Measurements from ENCODE around the gene MUC5B.

MUC5B gene

DNA sequence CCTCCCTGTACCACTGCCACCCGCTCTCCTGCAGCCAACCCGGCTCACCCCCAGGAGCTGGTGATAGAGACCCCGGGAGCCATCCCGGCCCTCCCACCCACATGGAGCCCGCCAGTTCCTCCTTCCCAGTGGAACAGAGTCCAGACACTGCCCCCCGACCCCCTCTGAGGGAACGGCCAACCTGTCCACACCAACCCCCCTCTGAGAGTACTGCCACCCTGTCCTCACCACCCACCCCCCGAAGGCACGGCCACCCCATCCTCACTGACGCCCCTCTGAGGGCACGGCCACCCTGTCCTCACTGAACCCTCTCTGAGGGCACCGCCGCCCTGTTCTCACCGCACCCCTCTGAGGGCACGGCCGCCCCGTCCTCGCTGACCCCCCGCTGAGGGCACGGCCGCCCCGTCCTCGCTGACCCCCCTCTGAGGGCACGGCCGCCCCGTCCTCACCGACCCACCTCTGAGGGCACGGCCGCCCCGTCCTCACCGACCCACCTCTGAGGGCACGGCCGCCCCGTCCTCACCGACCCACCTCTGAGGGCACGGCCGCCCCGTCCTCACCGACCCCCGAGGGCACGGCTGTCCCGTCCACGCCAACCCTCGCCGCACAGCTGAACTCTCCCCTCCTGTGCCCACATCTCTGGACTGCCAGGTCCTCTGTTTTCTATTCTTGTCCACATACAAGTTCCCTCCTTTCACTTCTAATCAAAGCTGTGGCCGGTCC lies 68.6 kb downstream of the MUC5B start:
- no peak for DNase-seq

DNA sequence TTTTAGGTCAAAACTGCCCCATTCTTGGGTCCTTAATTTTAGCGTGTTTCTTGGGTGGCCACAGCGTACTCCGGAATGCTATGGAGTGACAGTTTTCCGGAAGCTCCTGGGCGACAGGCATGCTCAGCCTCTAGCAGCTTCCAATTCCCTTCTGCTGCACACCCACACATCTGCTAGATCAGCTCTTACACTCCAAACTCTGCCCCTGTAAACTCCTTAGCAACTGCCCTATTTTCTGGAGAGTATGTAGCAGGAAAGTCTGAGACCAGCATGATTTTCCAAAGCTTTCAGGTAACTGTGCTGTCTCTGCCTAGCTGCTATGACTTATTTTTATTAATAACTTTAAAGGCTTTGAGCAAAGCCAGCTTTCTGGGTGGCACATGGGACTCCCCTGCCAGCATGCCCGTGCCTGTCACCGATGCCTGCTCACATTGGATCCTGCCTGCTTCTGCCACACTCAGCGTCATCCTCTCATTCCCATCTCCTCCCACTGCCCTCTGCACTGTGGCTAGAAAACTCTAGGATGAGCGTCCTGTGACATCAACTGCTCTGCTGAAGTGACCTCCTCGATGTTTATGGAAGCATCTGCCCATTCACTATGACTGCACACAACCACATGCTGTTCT lies 69.3 kb downstream of the MUC5B start:
- no peak for DNase-seq

DNA sequence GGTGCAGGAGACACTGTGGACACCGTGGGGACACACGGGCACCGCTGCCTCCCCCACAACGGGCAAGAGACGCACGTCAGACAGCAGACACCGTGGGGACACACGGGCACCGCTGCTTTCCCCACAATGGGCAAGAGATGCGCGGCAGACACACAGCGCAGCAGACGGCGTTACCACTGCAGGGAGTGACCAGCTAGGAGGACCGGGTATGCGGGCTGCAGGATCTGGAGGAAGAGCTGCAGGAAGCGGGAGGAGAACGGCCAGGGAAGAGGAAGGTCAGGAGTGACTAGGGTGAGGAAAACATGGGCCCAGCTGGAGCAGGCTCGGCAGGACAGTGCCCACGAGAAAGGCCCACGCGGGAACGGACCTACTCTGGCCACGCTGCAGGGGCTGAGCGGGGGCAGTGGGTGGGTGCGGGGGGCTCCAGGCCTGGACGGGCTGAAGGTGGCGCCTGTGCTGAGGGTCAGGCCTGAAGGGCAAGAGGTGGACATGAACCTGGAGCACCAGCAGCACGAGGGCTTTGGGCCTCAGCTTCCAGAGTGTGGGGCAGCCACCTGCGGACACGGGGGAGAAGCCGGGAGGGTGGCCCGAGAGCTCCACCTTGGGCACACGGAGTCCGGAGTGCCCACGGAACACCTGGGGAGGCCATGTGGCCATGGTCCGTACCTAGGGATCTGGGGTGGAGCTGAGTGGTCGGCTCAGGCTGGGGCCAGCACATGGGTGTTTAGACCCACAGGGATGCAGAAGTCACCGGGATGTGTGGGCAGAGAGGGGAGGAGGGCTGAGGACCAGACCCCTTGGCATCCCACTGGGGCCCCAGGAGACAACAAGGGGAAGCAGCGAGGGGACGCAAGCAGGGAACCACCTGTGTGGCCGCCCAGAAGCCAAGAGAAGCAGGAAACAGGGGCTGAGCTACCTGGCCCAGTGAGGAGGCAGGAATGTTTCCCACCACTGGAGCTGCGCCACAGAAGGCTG lies 70.1 kb downstream of the MUC5B start:
- DNase-seq = no peak

GRCh38 chr11:1293619-1294015 lies 70.8 kb downstream of the MUC5B start:
- DNase-seq = no peak

DNA sequence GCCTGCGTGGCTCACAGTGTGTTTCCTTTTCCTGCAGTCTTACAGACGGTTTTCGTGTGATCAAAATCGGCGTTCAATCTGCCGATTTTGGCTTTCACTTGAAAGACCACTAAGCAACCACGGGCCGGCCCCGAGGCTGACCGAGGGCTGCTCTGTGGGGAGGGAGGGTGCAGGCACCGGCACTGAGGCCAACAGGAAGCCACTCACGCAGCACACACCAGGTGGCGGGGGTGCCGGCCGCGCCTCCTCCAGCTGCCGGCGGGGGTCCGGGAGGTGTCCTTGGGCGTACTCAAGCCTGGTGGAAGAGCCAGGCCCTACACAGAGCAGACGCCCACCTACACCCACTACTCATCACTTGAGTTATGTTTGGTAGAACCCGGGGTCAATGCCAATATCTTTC lies 72.2 kb downstream of the MUC5B start:
- DNase-seq = no peak

DNA sequence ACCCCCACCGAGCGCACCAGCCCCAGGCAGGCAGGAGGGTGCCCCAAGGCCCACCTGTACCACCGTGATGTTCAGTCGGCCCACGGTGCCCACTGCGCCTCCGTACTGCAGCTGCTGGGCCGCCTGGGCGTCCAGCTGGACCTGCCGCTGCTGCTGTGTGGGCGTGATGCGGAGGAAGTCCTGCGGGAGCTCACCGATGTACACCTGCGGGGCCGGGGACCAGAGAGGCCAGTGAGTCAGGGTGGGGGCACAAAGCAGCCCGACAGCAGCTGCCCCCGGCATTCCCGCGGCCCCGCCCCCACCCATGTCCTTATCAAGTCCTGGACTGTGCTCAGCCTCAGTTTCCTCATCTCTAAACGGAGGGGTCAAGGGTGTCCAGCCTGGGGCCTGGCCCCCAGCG lies 72.7 kb downstream of the MUC5B start:
- DNase-seq = no peak

DNA sequence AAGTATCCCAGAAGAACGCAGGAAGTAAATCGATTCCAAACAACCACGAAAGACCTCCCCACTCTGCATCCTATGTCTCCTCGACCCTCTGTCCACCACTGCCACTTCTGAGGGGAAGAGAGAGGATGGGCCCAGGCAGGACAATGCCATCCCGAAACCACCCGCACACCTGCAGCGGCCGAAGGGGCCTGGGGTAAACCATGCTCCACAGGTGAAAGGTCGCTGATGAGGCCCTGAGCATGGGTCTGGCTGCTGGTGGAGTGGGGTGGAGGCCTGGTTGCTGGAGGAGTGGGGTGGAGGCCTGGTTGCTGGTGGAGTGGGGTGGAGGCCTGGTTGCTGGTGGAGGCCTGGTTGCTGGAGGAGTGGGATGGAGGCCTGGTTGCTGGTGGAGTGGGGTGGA lies 73.4 kb downstream of the MUC5B start:
- no peak for DNase-seq

DNA sequence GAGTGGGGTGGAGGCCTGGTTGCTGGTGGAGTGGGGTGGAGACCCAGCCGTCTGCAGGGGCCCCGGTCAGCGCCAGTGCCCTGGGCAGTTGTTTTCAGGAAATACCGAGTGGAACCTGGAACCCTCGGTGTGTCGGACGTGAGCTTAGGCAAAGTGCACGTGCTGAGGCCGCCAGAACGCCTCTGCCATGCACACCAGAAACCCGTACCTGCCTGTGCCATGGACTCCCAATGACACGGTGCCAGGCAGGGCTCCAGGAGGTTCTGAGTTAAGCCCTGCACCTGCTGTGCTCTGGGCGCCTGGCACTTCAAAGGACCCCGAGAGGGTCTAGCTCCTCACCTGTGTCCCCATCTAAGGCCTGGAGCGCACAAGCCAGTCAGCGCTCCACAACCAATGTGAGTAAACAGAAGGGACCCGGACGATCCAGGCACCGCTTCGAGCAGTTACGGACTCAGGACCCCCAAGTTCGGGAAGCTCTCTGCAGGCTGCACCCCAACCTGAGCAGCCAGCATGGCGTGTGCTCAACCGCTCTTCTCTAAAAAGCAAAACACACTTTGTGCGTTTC lies 74.2 kb downstream of the MUC5B start:
- no peak for DNase-seq

GRCh38 chr11:1297576-1298473 lies 75.0 kb downstream of the MUC5B start:
- DNase-seq = no peak

DNA sequence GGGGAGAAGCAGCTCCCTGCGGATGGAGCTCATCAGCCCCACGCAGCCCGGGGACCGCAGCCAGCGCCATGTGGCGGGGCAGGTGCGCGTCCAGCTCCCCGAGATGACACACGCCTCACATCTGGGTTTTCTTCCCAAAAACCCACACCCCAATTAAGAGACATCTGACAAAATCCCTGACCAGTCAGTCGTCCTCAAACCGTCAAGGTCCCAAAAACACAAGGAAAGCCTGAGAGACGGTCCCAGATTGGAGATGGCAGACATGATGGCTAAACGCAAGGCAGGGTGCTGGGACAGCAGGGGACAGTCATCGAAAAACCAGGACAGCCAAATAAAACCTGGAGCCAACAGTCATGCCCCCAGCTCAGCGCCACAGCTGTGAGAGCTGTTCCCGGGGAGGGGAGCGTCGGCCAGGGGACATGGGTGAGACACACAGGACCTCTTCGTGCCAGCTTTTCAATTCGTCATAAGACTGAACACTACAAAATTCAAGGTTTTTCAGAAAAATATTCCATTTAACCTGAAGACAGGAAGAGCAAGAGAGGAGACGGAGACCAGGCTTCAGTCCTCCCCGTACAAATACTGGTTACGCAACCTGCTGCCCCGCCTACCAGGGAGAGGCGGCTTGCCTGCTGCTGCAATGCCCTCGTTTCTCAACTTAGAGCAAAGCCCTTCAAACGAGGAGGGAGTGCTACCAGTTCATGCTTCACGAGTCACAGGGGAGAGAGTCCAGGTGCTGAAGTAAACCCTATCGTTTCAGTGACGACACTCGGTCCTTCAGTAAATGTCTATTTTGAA lies 76.0 kb downstream of the MUC5B start:
- DNase-seq = no peak

DNA sequence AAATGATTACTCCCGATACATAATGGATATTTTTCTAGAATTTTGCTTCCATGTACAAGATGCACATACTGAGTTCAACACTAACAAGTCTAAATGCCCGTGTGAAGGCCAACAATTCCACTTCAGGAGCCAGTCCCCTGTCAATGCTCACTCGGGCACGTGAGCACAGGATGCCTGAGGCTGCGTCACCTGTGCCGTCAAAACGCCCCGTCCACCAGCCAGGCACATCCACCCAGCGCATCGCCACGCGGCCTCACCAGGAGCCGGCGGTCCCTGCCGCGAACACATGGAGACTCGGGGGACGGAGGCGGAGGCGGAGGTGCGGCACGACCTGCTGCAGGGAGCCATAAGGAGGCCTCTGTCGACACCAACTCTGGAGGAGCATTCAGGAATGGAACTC lies 76.8 kb downstream of the MUC5B start:
- no peak for DNase-seq

GRCh38 chr11:1300121-1300520 lies 77.3 kb downstream of the MUC5B start:
- DNase-seq = no peak

- no peak for DNase-seq
Measured at GRCh38 chr11:1300569-1301187, 77.8 kb downstream of the MUC5B start.

DNA sequence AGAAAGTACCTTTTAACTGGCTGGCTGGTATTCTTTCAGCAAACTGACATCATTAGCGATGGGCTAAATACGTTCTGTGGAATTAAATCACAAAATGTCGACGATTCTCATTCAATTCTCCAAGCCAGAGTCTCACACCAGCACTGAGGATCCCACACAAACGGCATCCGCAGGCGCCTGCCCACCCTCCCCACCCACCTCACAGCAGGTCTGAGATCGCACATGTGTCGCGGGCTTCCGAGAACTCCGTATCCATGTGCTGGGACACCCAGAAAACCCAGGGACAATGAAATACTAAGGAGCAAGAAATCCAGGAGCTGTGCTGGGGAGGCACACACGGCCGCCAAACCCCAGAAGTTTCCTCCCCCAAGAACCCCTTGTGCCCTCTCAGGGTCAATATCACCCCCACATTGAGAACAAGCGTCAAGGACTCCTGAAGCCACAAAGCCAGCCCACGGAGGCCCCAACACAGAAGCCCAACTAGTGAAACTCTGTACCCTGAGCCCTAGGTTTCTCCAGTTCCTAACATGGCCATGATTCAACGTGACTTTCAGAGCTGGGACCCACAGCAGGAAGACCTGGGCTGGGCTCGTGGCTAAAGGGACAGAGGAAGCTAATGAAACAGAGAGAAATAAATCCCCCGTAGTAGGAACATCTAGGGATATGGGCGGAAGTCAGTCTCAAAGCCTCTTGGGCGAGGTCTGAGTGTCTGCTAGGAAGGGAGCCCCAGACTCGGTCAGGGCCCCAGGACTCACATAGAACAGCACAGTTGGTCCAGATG lies 78.5 kb downstream of the MUC5B start:
- no peak for DNase-seq

GRCh38 chr11:1302041-1302460 lies 79.2 kb downstream of the MUC5B start:
- DNase-seq = no peak

DNA sequence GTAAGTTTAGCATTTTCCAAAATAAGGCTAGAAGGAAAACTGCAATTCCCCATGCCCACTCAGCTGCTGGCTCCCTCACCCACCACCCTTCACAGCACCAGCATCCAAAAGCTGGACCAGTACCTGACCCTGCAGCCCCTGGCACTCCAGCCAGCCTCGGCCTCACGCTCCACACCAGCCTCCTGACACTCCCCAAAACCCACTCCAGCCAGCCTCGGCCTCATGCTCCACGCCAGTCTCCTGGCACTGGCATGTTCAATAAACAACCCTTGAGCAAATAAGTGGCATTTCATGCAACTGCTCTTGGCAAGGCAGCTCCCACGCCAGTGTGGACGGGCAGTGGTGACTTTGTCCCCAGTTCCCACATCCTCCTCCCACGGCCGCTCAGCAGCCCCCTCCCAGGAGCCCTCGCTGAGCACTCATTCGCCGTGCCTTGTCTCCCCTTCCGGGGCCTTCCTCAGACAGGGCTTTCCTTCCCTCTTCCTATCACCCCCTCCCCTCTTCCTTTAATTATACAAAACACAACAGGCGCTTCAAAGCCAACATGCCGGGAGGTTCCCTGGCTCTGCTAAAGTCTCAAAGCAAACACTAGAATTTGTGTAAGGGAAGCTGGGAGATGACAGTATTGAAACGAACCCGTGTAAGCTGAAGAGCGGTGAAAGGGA lies 79.7 kb downstream of the MUC5B start:
- no peak for DNase-seq

DNA sequence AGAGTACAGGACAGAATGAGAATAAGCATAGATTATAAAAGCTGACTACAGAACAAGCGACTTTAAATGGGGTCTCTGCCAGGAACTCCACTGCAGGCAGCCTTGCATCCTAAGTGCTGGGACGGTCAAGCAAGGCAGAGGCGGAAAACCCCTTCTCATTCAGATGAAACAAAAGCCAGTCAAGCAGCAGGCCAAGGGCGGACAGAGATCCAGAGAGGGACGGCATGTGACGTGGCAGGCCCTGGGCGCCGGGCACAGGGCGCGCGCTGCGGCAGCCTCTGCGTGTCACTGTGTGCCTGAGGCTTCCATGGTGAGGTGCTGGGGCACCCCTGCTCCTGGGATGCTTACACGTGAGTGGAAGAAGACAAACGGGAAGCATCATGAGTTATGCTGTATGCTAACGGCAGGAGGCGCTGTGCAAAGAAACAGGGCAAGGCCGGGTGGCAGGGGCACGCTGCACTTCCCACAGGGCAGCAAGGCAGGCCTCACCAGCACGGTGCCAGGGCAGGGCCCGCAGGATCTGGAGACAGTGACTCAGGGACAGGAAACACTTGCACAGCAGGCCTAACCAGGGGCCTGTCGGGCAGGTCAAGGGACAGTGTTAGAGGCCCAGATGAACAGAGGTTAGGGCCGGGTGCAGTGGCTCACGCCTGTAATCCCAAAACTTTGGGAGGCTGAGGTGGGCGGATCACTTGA lies 80.4 kb downstream of the MUC5B start:
- DNase-seq = no peak

DNA sequence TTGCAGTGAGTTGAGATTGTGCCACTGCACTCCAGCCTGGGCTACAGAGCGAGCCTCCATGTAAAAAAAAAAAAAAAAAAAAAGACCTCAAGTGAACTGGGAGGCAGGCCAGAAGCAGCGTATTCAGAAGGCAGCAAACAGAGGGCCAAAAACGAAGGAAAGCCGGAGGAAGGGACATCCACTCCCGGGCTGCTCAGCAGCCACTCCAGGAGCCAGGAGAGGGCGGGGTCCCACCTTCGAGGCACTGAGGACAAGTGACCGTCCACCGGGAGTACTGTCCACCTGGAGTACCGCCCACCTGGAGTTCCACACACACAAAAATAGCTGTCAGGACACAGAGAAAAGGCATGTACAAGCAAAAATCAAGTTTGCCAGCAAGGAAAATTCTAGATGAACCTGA lies 81.1 kb downstream of the MUC5B start:
- no peak for DNase-seq

GRCh38 chr11:1304380-1304779 lies 81.5 kb downstream of the MUC5B start:
- no peak for DNase-seq
